ENCODE data around the gene GLUD1. TPM values are rescaled to one million over a fixed set of nuclear protein-coding genes. Genes with fewer than 3 reads are reported as not detected.
"Not testable (repeated sequence)": the region's sequence is repeated elsewhere in the genome, so short reads cannot be mapped to it uniquely, and the experiment has no call there.

Gene GLUD1
- total and polyA plus RNA-seq, 2 experiments from 2014 or later, result 81.8 to 193 TPM

DNA sequence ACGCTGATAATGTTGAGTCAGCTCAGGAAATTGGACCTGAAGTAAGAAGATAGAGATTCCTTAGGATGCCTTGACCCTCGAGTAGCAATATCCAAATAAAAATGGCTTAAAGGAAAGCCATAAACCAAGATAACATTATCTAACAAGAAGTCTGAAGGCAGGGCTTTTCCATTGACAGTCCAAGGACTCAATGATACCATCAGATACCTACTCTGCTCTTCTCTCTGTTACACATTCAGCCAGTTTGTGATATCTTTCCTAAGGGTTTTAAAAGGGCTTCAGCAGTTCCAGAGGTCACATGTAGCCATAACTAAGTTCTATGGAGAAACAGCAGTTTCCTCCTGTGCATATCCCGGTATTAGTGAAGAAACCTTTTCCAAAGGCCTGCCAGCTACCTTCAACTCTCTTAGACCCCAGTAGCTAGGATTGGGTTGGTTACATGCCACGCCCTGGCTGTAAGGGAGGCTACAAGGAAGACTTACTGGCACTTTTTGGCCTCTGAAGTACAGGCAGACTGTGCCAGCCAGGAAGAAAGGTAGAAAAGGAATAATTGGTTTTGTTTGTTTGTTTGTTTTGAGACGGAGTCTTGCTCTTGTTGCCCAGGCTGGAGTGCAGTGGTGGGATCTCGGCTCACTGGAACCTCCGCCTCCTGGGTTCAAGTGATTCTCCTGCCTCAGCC is 10.9 kb upstream of the GLUD1 start:
- TF ChIP-seq, protein P1, sequence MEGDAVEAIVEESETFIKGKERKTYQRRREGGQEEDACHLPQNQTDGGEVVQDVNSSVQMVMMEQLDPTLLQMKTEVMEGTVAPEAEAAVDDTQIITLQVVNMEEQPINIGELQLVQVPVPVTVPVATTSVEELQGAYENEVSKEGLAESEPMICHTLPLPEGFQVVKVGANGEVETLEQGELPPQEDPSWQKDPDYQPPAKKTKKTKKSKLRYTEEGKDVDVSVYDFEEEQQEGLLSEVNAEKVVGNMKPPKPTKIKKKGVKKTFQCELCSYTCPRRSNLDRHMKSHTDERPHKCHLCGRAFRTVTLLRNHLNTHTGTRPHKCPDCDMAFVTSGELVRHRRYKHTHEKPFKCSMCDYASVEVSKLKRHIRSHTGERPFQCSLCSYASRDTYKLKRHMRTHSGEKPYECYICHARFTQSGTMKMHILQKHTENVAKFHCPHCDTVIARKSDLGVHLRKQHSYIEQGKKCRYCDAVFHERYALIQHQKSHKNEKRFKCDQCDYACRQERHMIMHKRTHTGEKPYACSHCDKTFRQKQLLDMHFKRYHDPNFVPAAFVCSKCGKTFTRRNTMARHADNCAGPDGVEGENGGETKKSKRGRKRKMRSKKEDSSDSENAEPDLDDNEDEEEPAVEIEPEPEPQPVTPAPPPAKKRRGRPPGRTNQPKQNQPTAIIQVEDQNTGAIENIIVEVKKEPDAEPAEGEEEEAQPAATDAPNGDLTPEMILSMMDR (IDR thresholded peaks at IDR 0.05; ENCODE audit: low read depth, low read length), result no peak
- no peaks in the 10 kb centered on the region for H3K27me3 ChIP-seq
- H3K9me3 ChIP-seq (ENCODE audit: low read depth), result no peaks in the 10 kb centered on the region
- no peaks in the 10 kb centered on the region for H3K36me3 ChIP-seq
- no peak overlapping the region for H3K27ac ChIP-seq
- H3K4me3 ChIP-seq, result no peak overlapping the region
- H3K4me1 ChIP-seq (ENCODE audit: low read depth), result no peaks in the 10 kb centered on the region
- no peak for DNase-seq (ENCODE audit: low read depth in 1 of 2, low spot score in 1 of 2)

DNA sequence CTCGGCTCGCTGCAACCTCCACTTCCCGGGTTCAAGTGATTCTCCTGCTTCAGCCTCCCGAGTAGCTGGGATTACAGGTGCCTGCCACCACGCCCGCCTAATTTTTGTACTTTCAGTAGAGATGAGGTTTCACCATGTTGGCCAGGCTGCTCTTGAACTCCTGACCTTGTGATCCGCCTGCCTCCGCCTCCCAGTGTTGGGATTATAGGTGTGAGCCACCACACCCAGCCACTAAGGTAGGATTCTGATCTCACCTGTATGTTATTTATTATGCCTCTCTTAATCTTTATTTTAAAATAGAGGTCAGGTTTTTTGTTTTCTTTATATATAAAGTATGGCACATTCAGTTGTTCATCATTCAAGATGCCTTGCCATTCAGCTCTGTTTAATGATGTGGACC is 10.1 kb upstream of the GLUD1 start:
- not testable (repeated sequence) for H3K27me3 ChIP-seq; H3K4me3 ChIP-seq; H3K36me3 ChIP-seq; H3K4me1 ChIP-seq (ENCODE audit: low read depth); H3K27ac ChIP-seq; DNase-seq (ENCODE audit: low read depth in 1 of 2, low spot score in 1 of 2); H3K9me3 ChIP-seq (ENCODE audit: low read depth)

DNA sequence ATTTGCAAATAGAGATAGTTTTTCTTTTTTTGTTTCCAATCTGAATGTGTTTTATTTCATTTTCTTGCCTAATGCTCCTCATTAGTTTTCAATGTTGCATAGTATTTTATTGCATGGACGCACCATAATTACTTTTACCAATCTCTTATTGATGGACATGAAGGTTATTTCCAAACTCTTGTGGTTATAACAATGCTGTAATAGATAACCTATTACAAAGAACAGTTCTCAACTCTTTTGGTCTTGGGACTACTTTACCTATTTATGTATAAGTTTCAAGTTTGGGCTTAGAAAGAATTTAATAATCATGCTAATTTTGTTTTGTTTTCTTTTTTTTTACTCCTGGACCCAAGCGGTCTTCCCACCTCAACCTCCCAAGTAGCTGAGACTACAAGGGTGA is 7.4 kb upstream of the GLUD1 start:
- H3K27ac ChIP-seq, result no peak overlapping the region
- TF ChIP-seq, protein P1 (IDR thresholded peaks at IDR 0.05; ENCODE audit: low read depth, low read length), result no peak

DNA sequence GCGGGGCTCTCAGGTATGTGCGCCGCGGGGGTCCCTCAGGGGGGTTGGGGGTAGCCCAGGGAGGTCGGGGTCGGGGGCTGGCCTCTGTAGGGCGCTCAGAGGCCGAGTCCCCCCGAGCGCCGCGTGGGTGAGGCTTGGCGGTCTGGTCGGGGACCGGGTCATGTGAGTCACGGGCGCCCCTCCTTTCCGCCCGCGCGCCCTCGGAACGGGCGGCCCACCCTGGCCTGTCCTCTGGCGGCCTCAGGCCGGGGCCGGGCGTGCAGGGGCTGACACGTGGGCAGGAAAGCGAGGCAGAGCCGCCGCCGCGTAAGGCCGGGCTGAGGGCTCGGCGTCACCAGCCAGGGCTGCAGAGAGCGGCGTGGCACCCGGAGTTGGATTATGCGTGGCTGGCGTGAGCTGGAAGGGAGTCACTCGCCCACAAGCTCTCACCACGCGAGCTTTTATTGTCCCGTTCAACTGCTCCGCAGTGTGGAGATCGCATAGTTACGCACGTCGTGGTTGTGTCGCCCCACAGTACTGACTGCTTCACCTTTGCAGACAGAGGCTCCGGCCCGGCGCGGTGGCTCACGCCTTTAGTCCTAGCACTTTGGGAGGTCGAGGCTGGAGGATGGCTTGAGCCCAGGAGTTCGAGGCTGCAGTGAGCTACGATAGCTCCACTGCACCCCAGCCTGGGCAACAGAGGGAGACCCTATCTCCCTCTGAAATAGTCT is 748 bp upstream of the GLUD1 start:
- Histone ChIP-seq H3K9me3 (ENCODE audit: low read depth) (no peaks in the 10 kb centered on the region), H3K4me1 (ENCODE audit: low read depth) (peaks cover 10% of the 10 kb centered on the region), H3K36me3 (no peaks in the 10 kb centered on the region), H3K27me3 (no peaks in the 10 kb centered on the region), H3K27ac (peak overlapping the region; percentile 90), H3K4me3 (peak overlapping the region; percentile 58)
- DNase-seq (ENCODE audit: low read depth in 1 of 2, low spot score in 1 of 2), result peak; percentile 84 to 94
- TF ChIP-seq, protein P1 (IDR thresholded peaks at IDR 0.05; ENCODE audit: low read depth, low read length), result no peak

More for the DNA sequence above, 7.4 kb upstream of the GLUD1 start:
- no peaks in the 10 kb centered on the region for H3K4me1 ChIP-seq (ENCODE audit: low read depth)
- no peak overlapping the region for H3K4me3 ChIP-seq
- no peaks in the 10 kb centered on the region for H3K9me3 ChIP-seq (ENCODE audit: low read depth)
- DNase-seq (ENCODE audit: low read depth in 1 of 2, low spot score in 1 of 2), result no peak
- no peaks in the 10 kb centered on the region for H3K27me3 ChIP-seq
- H3K36me3 ChIP-seq, result no peaks in the 10 kb centered on the region

DNA sequence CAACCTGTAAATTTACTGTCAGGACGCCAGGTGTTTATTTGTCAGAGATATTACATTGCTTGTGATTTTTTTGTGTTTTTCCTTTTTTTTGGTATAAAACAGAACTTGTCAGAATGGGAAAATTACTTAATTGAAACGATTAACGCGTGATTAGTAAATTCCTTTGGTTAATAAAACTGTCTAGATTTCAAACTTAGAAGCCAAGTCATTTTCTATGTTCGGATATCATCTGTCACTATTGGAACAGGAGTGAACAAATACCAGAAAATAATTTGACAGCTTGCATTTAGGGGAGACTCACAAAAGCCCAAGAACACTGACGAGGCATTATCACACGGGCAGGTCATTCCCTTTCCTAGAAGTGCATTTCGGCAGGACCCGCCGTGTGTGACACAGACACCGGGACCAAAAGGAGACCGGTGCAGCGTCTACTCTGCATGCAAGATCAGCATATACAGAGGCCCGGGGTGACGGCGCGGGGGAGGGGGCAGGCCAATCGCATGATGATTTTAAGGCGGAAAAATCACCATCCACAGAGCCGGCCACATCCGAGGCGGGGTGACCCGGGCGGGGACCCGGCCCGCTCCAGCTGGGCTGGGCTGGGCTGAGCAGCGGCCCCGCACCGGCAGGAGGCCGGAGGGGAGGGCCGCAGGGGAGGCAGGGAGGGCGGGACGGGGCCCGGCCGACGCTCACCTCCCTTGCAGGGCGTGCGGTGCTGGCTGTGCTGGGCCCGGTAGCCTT is 841 bp downstream of the GLUD1 start:
- no peaks in the 10 kb centered on the region for H3K27me3 ChIP-seq
- TF ChIP-seq, protein P1 (IDR thresholded peaks at IDR 0.05; ENCODE audit: low read depth, low read length), result no peak
- H3K4me3 ChIP-seq, result peak overlapping the region; percentile 63
- H3K9me3 ChIP-seq (ENCODE audit: low read depth), result no peaks in the 10 kb centered on the region
- H3K36me3 ChIP-seq, result no peaks in the 10 kb centered on the region
- H3K4me1 ChIP-seq (ENCODE audit: low read depth), result peaks cover 14% of the 10 kb centered on the region
- H3K27ac ChIP-seq, result peak overlapping the region; percentile 80
- peak; percentile 40 to 68 for DNase-seq (ENCODE audit: low read depth in 1 of 2, low spot score in 1 of 2)
